Heart right ventricle (tissue), 16 donors: Measurements from ENCODE around the gene DOCK1. TPM values are rescaled to one million over a fixed set of nuclear protein-coding genes. Genes with fewer than 3 reads are reported as not detected.

Experiments
- ATAC-seq, 8 donors: fragments of 200-7000 bp; cut with Tn5 transposase; one replicate each; pipeline ENCODE4 v1.9.1; 2020; ENCODE audit warnings: mild to moderate bottlenecking in 8 of 8, moderate library complexity in 8 of 8, moderate number of reproducible peaks in 1 of 8
- DNase-seq, 2 donors: peaks; one replicate each; pipeline ENCODE4 v3.0.0-alpha.2; 2020
- H3K27ac ChIP-seq, 10 donors: fragments of 200-600 bp; sonication (generic) in 2 of 10; one replicate each; pipeline versions ENCODE4 v1.5.0 to v1.8.0; 2020 to 2022; ENCODE audit warnings: mild to moderate bottlenecking in 3 of 10
- H3K27me3 ChIP-seq, 7 donors: fragments of 200-600 bp; one replicate each; pipeline ENCODE4 v1.8.0; 2021 to 2022; ENCODE audit warnings: mild to moderate bottlenecking in 2 of 7
- H3K36me3 ChIP-seq, 9 donors: fragments of 200-600 bp; sonication (generic) in 1 of 9; one replicate each; pipeline versions ENCODE4 v1.5.0 to v1.8.0; 2020 to 2022; ENCODE audit warnings: mild to moderate bottlenecking in 2 of 9
- H3K4me1 ChIP-seq, 9 donors: fragments of 200-600 bp; sonication (generic) in 1 of 9; one replicate each; pipeline versions ENCODE4 v1.5.0 to v1.8.0; 2020 to 2022; ENCODE audit warnings: mild to moderate bottlenecking in 4 of 9
- H3K4me3 ChIP-seq, 10 donors: fragments of 200-600 bp; sonication (generic) in 2 of 10; one replicate each; pipeline versions ENCODE4 v1.5.0 to v1.8.0; 2020 to 2022; ENCODE audit warnings: mild to moderate bottlenecking in 7 of 10, moderate library complexity in 2 of 10
- H3K9me3 ChIP-seq, 11 donors: fragments of 200-600 bp in 10 of 11; sonication (generic) in 2 of 11; one replicate each; pipeline versions ENCODE4 v1.5.0 to v1.8.0; 2013 to 2022; ENCODE audit warnings: mild to moderate bottlenecking in 2 of 11, control low read depth in 1 of 11, moderate library complexity in 1 of 11
- CTCF ChIP-seq, 9 donors: fragments of 200-600 bp; sonication (generic) in 2 of 9; IDR thresholded peaks; one replicate each; pipeline versions ENCODE4 v1.5.0 to v1.8.0; 2021 to 2022; ENCODE audit warnings: antibody characterized with exemption in 9 of 9, mild to moderate bottlenecking in 5 of 9, moderate library complexity in 1 of 9
- WGBS, 2 donors: extraction: QIAGEN DNeasy Blood & Tissue Kit; methylation state at CpG; one replicate each; pipeline ENCODE4 v1.1.7; 2013; ENCODE audit warnings: inconsistent platforms in 1 of 2; 5-methylcytosine and 5-hydroxymethylcytosine counted together
- intact Hi-C, 10 donors: fragments of 100-400 bp; cut with DNase I; formaldehyde crosslinking; loops; one replicate each; pipeline versions ENCODE4 v1.11.1 to v1.14.2; 2022
- polyA plus RNA-seq, 2 donors: library from polyadenylated mRNA; stranded (reverse); fragments of 200-250 nt; gene quantifications; one replicate each; pipeline ENCODE4 v1.2.3, GENCODE V29; 2013
- total RNA-seq, 10 donors: library from RNA; stranded (reverse); fragmentation: NEBNext Ultra II Directional in 3 of 10; extraction: Animal tissue kit (Norgen Biotek cat#: 25700) in 3 of 10; gene quantifications; one replicate each; pipeline versions ENCODE4 v1.2.1 to v1.2.4, GENCODE V29; 2021 to 2023
- donor health status: Arrhythmogenic right ventricular cardiomyopathy.
- donor health status: ischemic (EF 13 %, LVEDD 7.1; RV severe dilation, severe dysfunction).
- donor health status: healthy with polysubstance abuse.
- donor health status: DM: no; HTN: yes; CAD: no.
- donor health status: DM: no; HTN: no; CAD: no.
- donor health status: ischemic (EF 25% LVEDD 6.9; RV normal size, moderate dysfunction).
- donor health status: ischemic (EF 25% LVEDD 5.7; RV mildly dilated, moderate dysfunction).
- donor health status: healthy.
- donor health status: DM: yes; HTN: yes; CAD: no.
- donor health status: Ischemic cardiomyopathy.
- donor health status: ischemic (EF 35%, LVEDD 5.7; RV mildly dilated, moderate dysfunction).
- donor health status: nonischemic (EF 11% LVEDD 7.7; RV severe dilation, severe dysfunction).
- donor health status: DM: yes; HTN: yes; CAD: no.
- donor health status: PGD.
- donor health status: ischemic (EF 29% LVEDD 5.4; RV normal size, mild dysfunction).
- donor health status: nonischemic (EF 23%, LVEDD 6.1; RV moderate dilation, normal function).

Gene DOCK1
- total and polyA plus RNA-seq, 12 donors: 7.8 to 26.7 (median 19.8) TPM

GRCh38 chr10:127015373-127015772, 110.1 kb downstream of the DOCK1 start:
- Histone ChIP-seq H3K27ac (no peak overlapping the region), H3K4me1 (peaks cover 0 to 23% (median 11%) of the 10 kb centered on the region in 9 donors), H3K9me3 (no peaks in the 10 kb centered on the region), H3K4me3 (no peak overlapping the region), H3K27me3 (no peaks in the 10 kb centered on the region), H3K36me3 (peaks cover 0 to 86% (median 5%) of the 10 kb centered on the region in 9 donors)
- intact Hi-C loops: loop anchor here in 1 of 10 donors (10.0 kb wide), 1 partner anchor 111 kb away; the partner anchor contains the start of gene DOCK1
- TF ChIP-seq CTCF (IDR thresholded peaks at IDR 0.05): no peak
- no peak for DNase-seq
- no peak for ATAC-seq
- WGBS, 2 donors: 95 to 97% methylated on average over 12 of the region's 12 CpGs

- H3K36me3 ChIP-seq: peaks cover 0 to 84% (median 5%) of the 10 kb centered on the region in 9 donors
- ATAC-seq: no peak
- WGBS, 2 donors: 92 to 95% methylated on average over 11 of the region's 11 CpGs
- intact Hi-C loops: loop anchor here in 1 of 10 donors (10.0 kb wide), 1 partner anchor 112 kb away; the partner anchor contains the start of gene DOCK1
- H3K4me3 ChIP-seq: no peak overlapping the region
- H3K27me3 ChIP-seq: no peaks in the 10 kb centered on the region
- DNase-seq: no peak
- peaks cover 0 to 23% (median 11%) of the 10 kb centered on the region in 9 donors for H3K4me1 ChIP-seq
- no peaks in the 10 kb centered on the region for H3K9me3 ChIP-seq
- H3K27ac ChIP-seq: no peak overlapping the region
- no peak for TF ChIP-seq CTCF (IDR thresholded peaks at IDR 0.05)
These were observed 111.1 kb downstream of the DOCK1 start for GRCh38 chr10:127016331-127016730.

GRCh38 chr10:127017541-127018297, 112.5 kb downstream of the DOCK1 start:
- Histone ChIP-seq H3K4me1 (peaks cover 0 to 14% (median 11%) of the 10 kb centered on the region in 9 donors), H3K27me3 (no peaks in the 10 kb centered on the region), H3K4me3 (no peak overlapping the region), H3K9me3 (no peaks in the 10 kb centered on the region), H3K27ac (no peak overlapping the region), H3K36me3 (peaks cover 0 to 84% (median 5%) of the 10 kb centered on the region in 9 donors)
- intact Hi-C loops: loop anchor here in 1 of 10 donors (10.0 kb wide), 1 partner anchor 113 kb away; the partner anchor contains the start of gene DOCK1
- no peak for DNase-seq
- TF ChIP-seq CTCF (IDR thresholded peaks at IDR 0.05): no peak
- no peak for ATAC-seq
- WGBS, 2 donors: 90 to 92% methylated on average over 20 of the region's 20 CpGs

GRCh38 chr10:127018298-127018650, 113.0 kb downstream of the DOCK1 start:
- no peaks in the 10 kb centered on the region for H3K27me3 ChIP-seq

More at GRCh38 chr10:127018298-127018650, 113.0 kb downstream of the DOCK1 start:
- DNase-seq: no peak
- WGBS, 2 donors: 94 to 97% methylated on average over 4 of the region's 4 CpGs
- ATAC-seq: no peak
- no peak for TF ChIP-seq CTCF (IDR thresholded peaks at IDR 0.05)
- no peak overlapping the region for H3K4me3 ChIP-seq
- H3K36me3 ChIP-seq: peaks cover 0 to 85% (median 5%) of the 10 kb centered on the region in 9 donors
- H3K27ac ChIP-seq: no peak overlapping the region
- no peaks in the 10 kb centered on the region for H3K9me3 ChIP-seq
- intact Hi-C loops: loop anchor here in 1 of 10 donors (10.0 kb wide), 1 partner anchor 113 kb away; the partner anchor contains the start of gene DOCK1
- H3K4me1 ChIP-seq: peaks cover 0 to 8% (median 5%) of the 10 kb centered on the region in 9 donors
